H1 (cell line): Measurements from ENCODE around the gene RAD18. TPM values are rescaled to one million over a fixed set of nuclear protein-coding genes. Genes with fewer than 3 reads are reported as not detected.

ENCODE experiments used
- CTCF ChIA-PET: fragments of 300-600 bp; sonication (Branson Sonifier 250); formaldehyde crosslinking; loops from one replicate; lab custom pipeline; 2021; ENCODE audit not compliant: partially characterized antibody; lab: Charles Lee
- POLR2A ChIA-PET: fragments of 300-600 bp; sonication (Branson Sonifier 250); formaldehyde crosslinking; loops from one replicate; lab custom pipeline; 2021; ENCODE audit warnings: inconsistent platforms; ENCODE audit not compliant: partially characterized antibody; lab: Charles Lee
- DNase-seq, 2 experiments: peaks; one replicate each; pipeline versions ENCODE4 v3.0.0 to v3.0.0-alpha.2; 2010 to 2022; ENCODE audit warnings: low spot score in 2 of 2, low read depth in 1 of 2, mixed read lengths in 1 of 2
- FAIRE-seq: peaks from 2 replicates; lab custom pipeline; 2011; peaks lifted over from hg19 to GRCh38; lab: Jason Lieb, UNC
- H2AFZ ChIP-seq: 2 replicates; pipeline ENCODE4 v1.8.1; 2012; ENCODE audit warnings: low read length, inconsistent platforms
- H2AK5ac ChIP-seq: 2 replicates; pipeline ENCODE4 v1.6.1; 2013; ENCODE audit warnings: low read depth, low read length
- H2BK120ac ChIP-seq: replicated peaks from 2 replicates; pipeline ENCODE3; 2013; ENCODE audit warnings: low read depth, low read length, inconsistent platforms
- H2BK12ac ChIP-seq: 2 replicates; pipeline ENCODE4 v1.6.1; 2013; ENCODE audit warnings: low read depth, low read length
- H2BK15ac ChIP-seq: 2 replicates; pipeline ENCODE4 v1.6.1; 2013; ENCODE audit warnings: low read length
- H2BK20ac ChIP-seq: 2 replicates; pipeline ENCODE4 v1.6.1; 2013; ENCODE audit warnings: low read length
- H2BK5ac ChIP-seq: 2 replicates; pipeline ENCODE4 v1.6.1; 2013; ENCODE audit warnings: low read depth, low read length
- H3K14ac ChIP-seq: 2 replicates; pipeline ENCODE4 v1.6.1; 2013; ENCODE audit warnings: inconsistent platforms; ENCODE audit not compliant: insufficient read length
- H3K18ac ChIP-seq: 2 replicates; pipeline ENCODE4 v1.6.1; 2013; ENCODE audit warnings: low read length; ENCODE audit errors: extremely low read depth
- H3K23ac ChIP-seq: 2 replicates; pipeline ENCODE4 v1.6.1; 2013; ENCODE audit warnings: inconsistent platforms; ENCODE audit not compliant: insufficient read length
- H3K23me2 ChIP-seq: 2 replicates; pipeline ENCODE4 v1.6.1; 2013; ENCODE audit warnings: low read depth, low read length
- H3K27ac ChIP-seq: 2 replicates; pipeline ENCODE4 v1.6.1; 2011; ENCODE audit warnings: low read depth, low read length, inconsistent platforms
- H3K27me3 ChIP-seq, 4 experiments: replicated peaks in 1 of 4; 1 replicate in 1 of 4; 2 replicates in 3 of 4; pipeline versions ENCODE4 v1.6.1 to v1.8.1; 2011 to 2013; ENCODE audit warnings: low read length in 3 of 4, mild to moderate bottlenecking in 3 of 4, inconsistent platforms in 2 of 4, mixed read lengths in 2 of 4, moderate library complexity in 1 of 4; ENCODE audit not compliant: control insufficient read depth in 3 of 4, insufficient read depth in 3 of 4; ENCODE audit errors: extremely low read depth in 1 of 4
- H3K36me3 ChIP-seq, 4 experiments: 2 replicates each; pipeline versions ENCODE4 v1.6.1 to v1.8.1; 2011 to 2013; ENCODE audit warnings: mild to moderate bottlenecking in 4 of 4, low read length in 3 of 4, moderate library complexity in 2 of 4, control low read depth in 1 of 4, inconsistent platforms in 1 of 4; ENCODE audit not compliant: insufficient read depth in 4 of 4, control insufficient read depth in 2 of 4
- H3K4ac ChIP-seq: replicated peaks from 2 replicates; pipeline ENCODE3; 2013; ENCODE audit warnings: low read length, low read depth, mixed read lengths, inconsistent platforms; ENCODE audit not compliant: insufficient read length
- H3K4me1 ChIP-seq, 4 experiments: replicated peaks in 1 of 4; 1 replicate in 1 of 4; 2 replicates in 3 of 4; pipeline versions ENCODE4 v1.6.1 to v1.8.1; 2011 to 2013; ENCODE audit warnings: low read length in 3 of 4, inconsistent platforms in 2 of 4, mixed read lengths in 1 of 4; ENCODE audit not compliant: insufficient read depth in 4 of 4, control insufficient read depth in 3 of 4
- H3K4me2 ChIP-seq, 2 experiments: 2 replicates each; pipeline versions ENCODE4 v1.6.1 to v1.8.1; 2011 to 2013; ENCODE audit warnings: low read depth in 2 of 2, low read length in 2 of 2, control low read depth in 1 of 2, inconsistent platforms in 1 of 2, mild to moderate bottlenecking in 1 of 2; ENCODE audit not compliant: insufficient read depth in 1 of 2
- H3K4me3 ChIP-seq, 4 experiments: fragments of 200-600, 300-600 bp in 1 of 4; sonication (generic), shearing (Covaris generic), sonication (Bioruptor Twin) in 1 of 4; 2 replicates each; pipeline versions ENCODE4 v1.5.1 to v1.8.1; 2011 to 2016; ENCODE audit warnings: low read length in 4 of 4, low read depth in 3 of 4, control low read depth in 2 of 4, inconsistent platforms in 2 of 4, mild to moderate bottlenecking in 2 of 4, mixed read lengths in 1 of 4, moderate library complexity in 1 of 4; ENCODE audit not compliant: insufficient read depth in 2 of 4; ENCODE audit errors: extremely low read depth in 1 of 4
- H3K56ac ChIP-seq: replicated peaks from 2 replicates; pipeline ENCODE3; 2013; ENCODE audit warnings: low read depth, mild to moderate bottlenecking, mixed read lengths, low read length, inconsistent platforms; ENCODE audit not compliant: insufficient read length
- H3K79me1 ChIP-seq: 2 replicates; pipeline ENCODE4 v1.6.1; 2013; ENCODE audit warnings: low read depth, low read length, control low read depth
- H3K79me2 ChIP-seq, 2 experiments: 2 replicates each; pipeline versions ENCODE4 v1.6.1 to v1.8.1; 2012 to 2013; ENCODE audit warnings: low read length in 2 of 2, mild to moderate bottlenecking in 2 of 2, inconsistent platforms in 1 of 2; ENCODE audit not compliant: insufficient read depth in 2 of 2, control insufficient read depth in 1 of 2
- H3K9ac ChIP-seq, 4 experiments: replicated peaks in 1 of 4; 1 replicate in 1 of 4; 2 replicates in 3 of 4; pipeline versions ENCODE4 v1.6.1 to v1.8.1; 2011 to 2013; ENCODE audit warnings: low read depth in 3 of 4, low read length in 3 of 4, control low read depth in 2 of 4, mild to moderate bottlenecking in 2 of 4, moderate library complexity in 2 of 4, inconsistent platforms in 1 of 4; ENCODE audit errors: extremely low read depth in 1 of 4
- H3K9me3 ChIP-seq, 2 experiments: 2 replicates each; pipeline versions ENCODE4 v1.6.1 to v1.8.1; 2012 to 2013; ENCODE audit warnings: mild to moderate bottlenecking in 2 of 2, moderate library complexity in 2 of 2, control low read depth in 1 of 2, inconsistent platforms in 1 of 2, low read depth in 1 of 2, low read length in 1 of 2, mixed read lengths in 1 of 2; ENCODE audit not compliant: insufficient read depth in 2 of 2
- H4K20me1 ChIP-seq, 2 experiments: replicated peaks in 1 of 2; 2 replicates each; pipeline versions ENCODE3 to v1.8.1; 2011 to 2013; ENCODE audit warnings: inconsistent platforms in 2 of 2, low read length in 2 of 2, mild to moderate bottlenecking in 1 of 2; ENCODE audit not compliant: insufficient read depth in 2 of 2, control insufficient read depth in 1 of 2
- H4K5ac ChIP-seq: 2 replicates; pipeline ENCODE4 v1.6.1; 2013; ENCODE audit warnings: low read length, low read depth, mixed read lengths, inconsistent platforms; ENCODE audit not compliant: insufficient read length
- H4K8ac ChIP-seq: 2 replicates; pipeline ENCODE4 v1.8.0; 2013; ENCODE audit warnings: mild to moderate bottlenecking, moderate library complexity, low read length, inconsistent platforms; ENCODE audit not compliant: insufficient read depth; ENCODE audit errors: extremely low read depth
- H4K91ac ChIP-seq: replicated peaks from 2 replicates; pipeline ENCODE3; 2013; ENCODE audit warnings: low read length, mixed read lengths, inconsistent platforms; ENCODE audit not compliant: insufficient read length
- ASH2L ChIP-seq: fragments of 200-600, 300-600 bp; sonication (generic); IDR thresholded peaks from one replicate; pipeline ENCODE4 v1.7.1; 2017; ENCODE audit warnings: low read length
- BACH1 ChIP-seq: IDR thresholded peaks from 2 replicates; pipeline ENCODE4 v1.6.1; 2012; ENCODE audit warnings: low read length, improper control_type of control experiment
- CEBPB ChIP-seq: IDR thresholded peaks from 2 replicates; pipeline ENCODE4 v1.6.1; 2012; ENCODE audit warnings: low read depth, low read length
- CHD1 ChIP-seq: IDR thresholded peaks from 2 replicates; pipeline ENCODE4 v1.6.1; 2012; ENCODE audit warnings: low read depth, low read length, improper control_type of control experiment
- EGR1 ChIP-seq: IDR thresholded peaks from 2 replicates; pipeline ENCODE4 v1.6.1; 2011; ENCODE audit warnings: low read depth, low read length, borderline replicate concordance
- JUND ChIP-seq: IDR thresholded peaks from 2 replicates; pipeline ENCODE4 v1.6.1; 2011; ENCODE audit warnings: mild to moderate bottlenecking, improper control_type of control experiment, low read length
- KDM4A ChIP-seq: IDR thresholded peaks from one replicate; pipeline ENCODE4 v1.7.1; 2012; ENCODE audit warnings: low read depth, mild to moderate bottlenecking, moderate library complexity, low read length, inconsistent platforms; ENCODE audit not compliant: severe bottlenecking
- NRF1 ChIP-seq: IDR thresholded peaks from 2 replicates; pipeline ENCODE4 v1.6.1; 2011; ENCODE audit warnings: mild to moderate bottlenecking, low read depth, low read length, improper control_type of control experiment
- PHF8 ChIP-seq: fragments of 200-600 bp; sonication (generic); conservative IDR thresholded peaks from 2 replicates; pipeline ENCODE4 v1.7.1; 2012; ENCODE audit warnings: low read depth, mild to moderate bottlenecking, inconsistent platforms, low read length, moderate library complexity
- POU5F1 ChIP-seq: IDR thresholded peaks from 2 replicates; pipeline ENCODE4 v1.6.1; 2011; ENCODE audit warnings: low read depth, mild to moderate bottlenecking, low read length, moderate library complexity
- RFX5 ChIP-seq: IDR thresholded peaks from 2 replicates; pipeline ENCODE4 v1.6.1; 2011; ENCODE audit warnings: low read depth, low read length, improper control_type of control experiment, borderline replicate concordance
- SP4 ChIP-seq: IDR thresholded peaks from 2 replicates; pipeline ENCODE4 v1.6.1; 2012; ENCODE audit warnings: low read length, inconsistent platforms
- TAF1 ChIP-seq: IDR thresholded peaks from 2 replicates; pipeline ENCODE4 v1.6.1; 2011; ENCODE audit warnings: mild to moderate bottlenecking, low read depth, low read length
- TEAD4 ChIP-seq: IDR thresholded peaks from 2 replicates; pipeline ENCODE4 v1.6.1; 2012; ENCODE audit warnings: low read depth, low read length, inconsistent platforms, mixed read lengths
- WGBS, 2 experiments: shearing (Covaris generic) in 1 of 2; methylation state at CpG; one replicate each; pipeline versions ENCODE4 v1.1.6 to v1.1.7; 2013 to 2015; ENCODE audit warnings: low lambda C conversion rate in 2 of 2, mixed read lengths in 2 of 2, inconsistent platforms in 1 of 2, low coverage in 1 of 2, missing lambda C conversion rate in 1 of 2; ENCODE audit not compliant: insufficient replicate concordance in 2 of 2, insufficient coverage in 1 of 2, insufficient read length in 1 of 2; ENCODE audit errors: extremely low coverage in 1 of 2, missing lambda C conversion rate in 1 of 2; 5-methylcytosine and 5-hydroxymethylcytosine counted together
- polyA plus RNA-seq, 7 experiments: library from polyadenylated mRNA; depleted of rRNA in 3 of 7; stranded (reverse) in 5 of 7; unstranded in 2 of 7; fragments of >200 nt in 5 of 7; fragments of 200-250 nt in 2 of 7; gene quantifications; 1 replicate in 5 of 7; 2 replicates in 1 of 7; 4 replicates in 1 of 7; pipeline versions ENCODE4 v1.2.1 to v1.2.3, GENCODE V29; 2011 to 2013; ENCODE audit warnings: missing spikeins in 2 of 7, mixed read lengths in 2 of 7
- total RNA-seq: library from RNA; stranded (reverse); fragmentation: NEBNext Ultra II Directional; extraction: Animal tissue kit (Norgen Biotek cat#: 25700); gene quantifications from 2 replicates; pipeline ENCODE4 v1.2.1, GENCODE V29; 2021
- TF ChIP-seq, protein P1 (sequence below): IDR thresholded peaks from 2 replicates; pipeline ENCODE4 v1.6.1; 2012; ENCODE audit warnings: inconsistent platforms

The RAD18 gene
- total and polyA plus RNA-seq, 2 of the 8 experiments (the other 6 are each of a cell fraction or from before 2014, with no cell fraction given), result 13.0 to 23.2 TPM

DNA sequence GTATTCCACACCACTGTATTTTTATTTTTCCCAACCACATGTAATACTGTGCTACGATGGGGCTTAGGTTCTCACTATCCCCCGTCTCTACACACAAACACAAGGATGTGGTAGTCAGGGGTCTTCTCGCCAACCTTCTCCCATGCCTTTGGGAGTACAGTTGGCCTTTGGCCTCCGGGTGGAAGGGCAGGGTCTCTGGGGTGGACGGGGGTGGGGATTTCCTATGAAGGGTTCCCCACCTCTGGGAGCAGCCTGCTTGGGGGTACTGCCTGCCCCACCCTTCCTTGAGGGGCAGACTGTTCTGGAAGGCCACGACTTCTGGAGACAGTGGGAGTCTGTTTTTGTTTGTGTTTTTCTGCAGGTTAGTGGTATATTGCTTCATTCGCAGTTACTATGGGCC is 21.3 kb upstream of the RAD18 start:
- H3K18ac ChIP-seq, result no peak overlapping the region
- no peak overlapping the region for H2AFZ ChIP-seq
- H3K27me3 ChIP-seq, result no peaks in the 10 kb centered on the region
- H3K4me1 ChIP-seq, result peaks cover 0 to 4% (median under 1%) of the 10 kb centered on the region in 4 experiments; a peak in 3 of 7 replicates
- no peak overlapping the region for H2BK15ac ChIP-seq
- no peak overlapping the region for H2BK12ac ChIP-seq
- ChIA-PET CTCF (interaction anchor here (1.2 to 13.2 kb wide), 9 partner anchors 11 to 318 kb away, joined by 4 to 200 read pairs (median 45); partner anchors contain the start of gene SRGAP3), POLR2A (no interaction called here)
- no peak overlapping the region for H2BK20ac ChIP-seq
- 88% methylated on average over 7 of the region's 7 CpGs; no CpG with 5 or more reads in 1 of the 2 experiments for WGBS, 2 experiments
- H3K23ac ChIP-seq, result no peak overlapping the region
- no peak overlapping the region for H2AK5ac ChIP-seq
- H4K5ac ChIP-seq, result no peak overlapping the region
- no peak overlapping the region for H3K14ac ChIP-seq
- no peak overlapping the region for H3K4me3 ChIP-seq
- no peaks in the 10 kb centered on the region for H3K9me3 ChIP-seq
- H4K20me1 ChIP-seq, result no peaks in the 10 kb centered on the region
- no peak overlapping the region for H3K27ac ChIP-seq
- no peak overlapping the region for H3K4ac ChIP-seq
- no peak for FAIRE-seq
- no peak overlapping the region for H4K91ac ChIP-seq
- no peak overlapping the region for H3K9ac ChIP-seq
- H3K4me2 ChIP-seq, result no peak overlapping the region
- H2BK5ac ChIP-seq, result no peak overlapping the region
- no peaks in the 10 kb centered on the region for H3K79me1 ChIP-seq
- no peaks in the 10 kb centered on the region for H3K79me2 ChIP-seq
- no peak for TF ChIP-seq CEBPB
- no peak for TF ChIP-seq CHD1
- no peak for TF ChIP-seq KDM4A
- no peak for TF ChIP-seq JUND
- TF ChIP-seq POU5F1, result no peak
- TF ChIP-seq NRF1, result no peak
- no peak for TF ChIP-seq ASH2L
- TF ChIP-seq TEAD4, result no peak
- no peak for TF ChIP-seq SP4
- no peak for TF ChIP-seq PHF8
- TF ChIP-seq, protein P1, sequence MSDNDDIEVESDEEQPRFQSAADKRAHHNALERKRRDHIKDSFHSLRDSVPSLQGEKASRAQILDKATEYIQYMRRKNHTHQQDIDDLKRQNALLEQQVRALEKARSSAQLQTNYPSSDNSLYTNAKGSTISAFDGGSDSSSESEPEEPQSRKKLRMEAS, result no peak
- no peak for TF ChIP-seq TAF1
- TF ChIP-seq BACH1, result no peak
- TF ChIP-seq RFX5, result no peak
- no peak for TF ChIP-seq EGR1
- no peaks in the 10 kb centered on the region for H3K36me3 ChIP-seq
- no peak overlapping the region for H4K8ac ChIP-seq
- H3K56ac ChIP-seq, result no peak overlapping the region
- no peaks in the 10 kb centered on the region for H3K23me2 ChIP-seq
- no peak overlapping the region for H2BK120ac ChIP-seq
- peak in 1 of 2 experiments; percentile 26 for DNase-seq
